ENCODE data around the gene MYBPC1.
"Not testable (repeated sequence)": the region's sequence is repeated elsewhere in the genome, so short reads cannot be mapped to it uniquely, and the experiment has no call there.

Gene MYBPC1

GRCh38 chr12:101650346-101651117 lies 55.8 kb downstream of the MYBPC1 start:
- in situ Hi-C loops (cut with MboI; ENCODE audit: low sequenced_read_pairs): no loop called here

- in situ Hi-C loops (cut with MboI; ENCODE audit: low sequenced_read_pairs): no loop called here
Measured at GRCh38 chr12:101653030-101653429, 58.3 kb downstream of the MYBPC1 start.

- in situ Hi-C loops (cut with MboI; ENCODE audit: low sequenced_read_pairs): no loop called here
Measured at GRCh38 chr12:101653503-101653902, 58.7 kb downstream of the MYBPC1 start.

DNA sequence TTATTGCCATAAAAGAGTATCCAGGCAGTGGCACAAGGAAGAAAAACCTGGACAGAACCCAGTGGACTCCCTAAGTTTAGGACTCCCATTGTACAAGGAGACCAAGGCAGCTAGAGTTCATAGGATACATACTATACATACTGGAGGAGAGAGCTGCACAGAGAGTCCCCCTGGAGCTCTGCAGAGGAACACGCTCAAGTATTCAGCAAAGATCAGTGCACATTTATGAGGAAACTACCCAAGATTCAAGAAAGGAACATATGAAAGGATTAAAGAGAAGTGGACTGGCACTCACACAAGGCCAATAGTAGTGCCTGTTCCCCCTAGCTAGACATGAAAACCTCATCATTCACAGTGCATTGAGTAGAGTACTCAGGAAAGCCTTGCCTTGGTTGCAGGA lies 59.7 kb downstream of the MYBPC1 start:
- in situ Hi-C loops (cut with MboI; ENCODE audit: low sequenced_read_pairs): no loop called here

DNA sequence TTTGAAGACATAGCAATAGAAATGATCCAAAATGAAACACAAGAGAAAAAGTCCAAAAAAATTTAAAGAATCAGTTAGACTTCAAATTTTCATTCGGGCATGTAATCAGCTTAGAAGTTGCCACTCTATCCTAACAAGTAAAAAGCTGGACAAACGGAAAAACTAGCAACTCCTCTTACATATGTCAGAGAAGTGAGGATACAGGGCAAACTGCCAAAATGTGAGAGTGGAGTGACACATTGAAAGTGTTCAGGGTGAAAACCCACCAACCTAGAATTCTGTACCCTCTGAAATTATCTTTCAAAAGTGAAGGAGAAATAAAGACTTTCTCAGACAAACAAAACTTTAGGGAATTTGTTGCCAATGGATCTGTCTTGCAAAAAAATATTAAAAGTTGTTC lies 60.6 kb downstream of the MYBPC1 start:
- in situ Hi-C loops (cut with MboI; ENCODE audit: low sequenced_read_pairs): no loop called here

DNA sequence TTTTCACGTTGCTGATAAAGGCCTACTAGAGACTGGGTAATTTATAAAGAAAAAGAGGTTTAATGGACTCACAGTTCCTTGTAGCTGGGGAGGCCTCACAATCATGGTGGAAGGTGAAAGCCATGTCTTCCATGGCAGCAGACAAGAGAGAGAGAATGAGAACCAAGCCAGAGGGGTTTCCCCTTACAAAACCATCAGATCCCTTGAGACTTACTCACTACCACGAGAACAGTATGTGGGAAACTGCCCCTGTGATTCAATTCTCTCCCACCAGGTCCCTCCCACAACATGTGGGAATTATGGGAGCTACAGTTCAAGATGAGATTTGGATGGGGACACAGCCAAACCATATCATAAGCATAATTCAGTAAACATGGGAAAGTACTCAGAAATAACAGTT lies 65.9 kb downstream of the MYBPC1 start:
- in situ Hi-C loops (cut with MboI; ENCODE audit: low sequenced_read_pairs): not testable (repeated sequence)

GRCh38 chr12:101663298-101663697 lies 68.5 kb downstream of the MYBPC1 start:
- in situ Hi-C loops (cut with MboI; ENCODE audit: low sequenced_read_pairs): no loop called here

- in situ Hi-C loops (cut with MboI; ENCODE audit: low sequenced_read_pairs): no loop called here
Measured at GRCh38 chr12:101664992-101665391, 70.2 kb downstream of the MYBPC1 start.

GRCh38 chr12:101666052-101666728 lies 71.4 kb downstream of the MYBPC1 start:
- in situ Hi-C loops (cut with MboI; ENCODE audit: low sequenced_read_pairs): no loop called here

GRCh38 chr12:101667591-101667990 lies 72.8 kb downstream of the MYBPC1 start:
- in situ Hi-C loops (cut with MboI; ENCODE audit: low sequenced_read_pairs): no loop called here

DNA sequence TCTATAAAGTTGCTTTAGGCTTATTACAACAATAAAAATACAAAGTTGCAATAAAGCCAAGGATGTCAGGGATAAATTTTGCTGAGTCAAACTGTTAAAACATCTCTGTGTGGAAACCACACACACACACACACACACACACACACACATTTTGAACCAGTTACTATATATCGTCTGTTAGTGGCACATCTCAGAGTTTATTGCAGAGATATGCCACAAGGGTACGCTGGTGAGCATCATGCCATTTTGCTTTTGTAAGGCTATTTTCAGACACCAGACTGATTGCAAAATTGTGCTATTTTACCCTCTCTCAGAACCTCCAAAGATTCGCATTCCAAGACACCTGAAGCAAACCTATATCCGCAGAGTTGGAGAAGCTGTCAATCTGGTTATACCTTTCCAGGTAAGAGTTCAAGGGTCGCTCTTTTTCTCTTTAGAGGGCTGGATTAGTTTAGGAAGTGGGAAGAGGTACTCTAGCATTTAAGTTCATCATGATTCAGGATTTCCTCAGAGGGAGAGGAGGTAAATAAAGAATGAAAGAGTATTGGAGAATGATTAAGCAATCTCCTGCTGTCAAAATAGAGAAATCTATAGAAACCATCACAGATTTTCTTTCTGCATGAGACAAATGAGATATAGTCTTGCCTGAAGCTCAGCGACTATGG lies 75.4 kb downstream of the MYBPC1 start:
- in situ Hi-C loops (cut with MboI; ENCODE audit: low sequenced_read_pairs): no loop called here

- in situ Hi-C loops (cut with MboI; ENCODE audit: low sequenced_read_pairs): no loop called here
Measured at GRCh38 chr12:101671157-101671791, 76.5 kb downstream of the MYBPC1 start.

DNA sequence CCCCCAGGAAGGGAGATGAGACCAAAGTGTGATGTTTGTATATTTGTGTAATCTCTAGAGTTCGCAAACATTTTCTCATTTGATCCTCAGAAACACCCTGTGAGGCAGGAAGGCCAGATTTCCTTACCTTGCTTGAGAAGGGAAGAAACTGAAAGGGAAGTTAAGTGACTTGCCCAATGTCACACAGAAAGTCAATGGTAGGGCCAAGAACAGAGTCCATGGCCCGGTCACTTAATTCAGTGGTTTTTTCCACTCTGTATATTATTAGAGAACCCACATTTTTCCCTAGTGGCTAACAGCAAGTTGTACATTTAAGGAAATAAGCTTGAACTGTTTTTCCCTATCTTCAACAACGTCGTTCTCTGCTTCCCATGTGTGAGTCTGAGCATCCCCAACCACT lies 77.1 kb downstream of the MYBPC1 start:
- in situ Hi-C loops (cut with MboI; ENCODE audit: low sequenced_read_pairs): no loop called here

DNA sequence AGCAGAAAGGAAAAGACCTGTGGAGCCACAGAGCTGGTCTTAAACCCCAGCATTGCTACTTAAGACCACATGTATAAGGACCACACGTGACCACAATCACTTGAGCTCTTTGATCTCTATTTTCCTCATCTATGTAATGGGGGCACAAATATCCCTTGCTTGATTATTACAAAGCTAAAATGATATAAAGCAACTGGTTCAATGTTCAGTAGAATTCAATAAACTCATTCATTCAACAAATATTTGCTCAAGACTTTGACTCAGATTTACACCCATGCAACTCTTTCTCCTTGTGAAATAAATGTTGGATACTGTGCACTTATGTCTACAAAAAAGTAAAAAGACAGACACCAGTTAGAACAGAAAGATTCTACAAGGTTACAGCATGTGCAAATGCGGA lies 80.8 kb downstream of the MYBPC1 start:
- in situ Hi-C loops (cut with MboI; ENCODE audit: low sequenced_read_pairs): no loop called here

- in situ Hi-C loops (cut with MboI; ENCODE audit: low sequenced_read_pairs): not testable (repeated sequence)
Measured at GRCh38 chr12:101676497-101676896, 81.7 kb downstream of the MYBPC1 start.

- in situ Hi-C loops (cut with MboI; ENCODE audit: low sequenced_read_pairs): no loop called here
Measured at GRCh38 chr12:101678081-101678480, 83.3 kb downstream of the MYBPC1 start.

DNA sequence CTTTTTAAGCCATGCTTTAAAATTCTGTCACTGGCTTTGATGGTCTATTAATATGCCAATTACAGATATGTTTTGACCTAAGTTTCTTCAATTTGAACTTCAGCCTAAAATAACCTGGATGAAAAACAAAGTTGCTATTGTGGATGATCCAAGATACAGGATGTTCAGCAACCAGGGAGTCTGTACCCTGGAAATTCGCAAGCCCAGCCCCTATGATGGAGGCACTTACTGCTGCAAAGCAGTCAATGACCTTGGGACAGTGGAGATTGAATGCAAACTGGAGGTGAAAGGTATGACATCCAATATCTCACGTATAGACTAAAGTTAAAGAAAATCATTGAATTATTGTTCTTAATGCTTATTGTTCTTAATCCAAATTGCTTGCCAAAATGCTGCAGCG lies 85.5 kb downstream of the MYBPC1 start:
- in situ Hi-C loops (cut with MboI; ENCODE audit: low sequenced_read_pairs): no loop called here

GRCh38 chr12:101680647-101681046 lies 85.9 kb downstream of the MYBPC1 start:
- in situ Hi-C loops (cut with MboI; ENCODE audit: low sequenced_read_pairs): no loop called here

GRCh38 chr12:101681627-101682026 lies 86.9 kb downstream of the MYBPC1 start:
- in situ Hi-C loops (cut with MboI; ENCODE audit: low sequenced_read_pairs): not testable (repeated sequence)

GRCh38 chr12:101685092-101685491 lies 90.3 kb downstream of the MYBPC1 start:
- in situ Hi-C loops (cut with MboI; ENCODE audit: low sequenced_read_pairs): no loop called here

- in situ Hi-C loops (cut with MboI; ENCODE audit: low sequenced_read_pairs): no loop called here
Measured at GRCh38 chr12:101686176-101686575, 91.4 kb downstream of the MYBPC1 start.

Measured in HL-60/S4 (cell line).